Ascending aorta (tissue), 2 donors: ENCODE data around the gene TMEM121. TPM values are rescaled to one million over a fixed set of nuclear protein-coding genes. Genes with fewer than 3 reads are reported as not detected.
A peak's percentile ranks its signal among the peaks of the same experiment; 100 is the strongest.

ENCODE experiments used
- DNase-seq, 2 donors: peaks; one replicate each; pipeline ENCODE4 v3.0.0-alpha.2; 2019; ENCODE audit warnings: low spot score in 2 of 2
- H3K27ac ChIP-seq, 2 donors: fragments of 200-600 bp; sonication (generic); one replicate each; pipeline ENCODE4 v1.5.1; 2016 to 2017; ENCODE audit warnings: mild to moderate bottlenecking in 1 of 2
- H3K27me3 ChIP-seq: fragments of 200-600 bp; sonication (generic); one replicate; pipeline ENCODE4 v1.5.1; 2017
- H3K36me3 ChIP-seq, 2 donors: fragments of 200-600 bp; sonication (generic); one replicate each; pipeline ENCODE4 v1.5.1; 2016
- H3K4me1 ChIP-seq, 2 donors: fragments of 200-600 bp; sonication (generic); one replicate each; pipeline ENCODE4 v1.5.1; 2016 to 2017; ENCODE audit warnings: mild to moderate bottlenecking in 1 of 2
- H3K4me3 ChIP-seq, 2 donors: fragments of 200-600 bp; sonication (generic); one replicate each; pipeline ENCODE4 v1.5.1; 2016 to 2017; ENCODE audit warnings: mild to moderate bottlenecking in 1 of 2
- H3K9me3 ChIP-seq, 2 donors: fragments of 200-600 bp; sonication (generic); one replicate each; pipeline ENCODE4 v1.5.1; 2016
- intact Hi-C: fragments of 100-400 bp; cut with DNase I; formaldehyde crosslinking; loops from one replicate; pipeline ENCODE4 v1.15.1; 2023
- total RNA-seq: library from RNA; depleted of rRNA; stranded (reverse); fragments of >200 nt; gene quantifications from one replicate; pipeline ENCODE4 v1.1.0, GENCODE V29; 2016
- TF ChIP-seq, protein P1 (sequence below), 3 experiments: fragments of 200-600 bp in 2 of 3; fragments of 450-650 bp in 1 of 3; sonication (generic) in 2 of 3; IDR thresholded peaks; one replicate each; pipeline ENCODE4 v1.5.1; 2016 to 2019; ENCODE audit warnings: antibody characterized with exemption in 3 of 3, mild to moderate bottlenecking in 1 of 3, moderate library complexity in 1 of 3

Gene TMEM121
- total RNA-seq, 1 donor from 2014 or later, result 34.6 TPM

DNA sequence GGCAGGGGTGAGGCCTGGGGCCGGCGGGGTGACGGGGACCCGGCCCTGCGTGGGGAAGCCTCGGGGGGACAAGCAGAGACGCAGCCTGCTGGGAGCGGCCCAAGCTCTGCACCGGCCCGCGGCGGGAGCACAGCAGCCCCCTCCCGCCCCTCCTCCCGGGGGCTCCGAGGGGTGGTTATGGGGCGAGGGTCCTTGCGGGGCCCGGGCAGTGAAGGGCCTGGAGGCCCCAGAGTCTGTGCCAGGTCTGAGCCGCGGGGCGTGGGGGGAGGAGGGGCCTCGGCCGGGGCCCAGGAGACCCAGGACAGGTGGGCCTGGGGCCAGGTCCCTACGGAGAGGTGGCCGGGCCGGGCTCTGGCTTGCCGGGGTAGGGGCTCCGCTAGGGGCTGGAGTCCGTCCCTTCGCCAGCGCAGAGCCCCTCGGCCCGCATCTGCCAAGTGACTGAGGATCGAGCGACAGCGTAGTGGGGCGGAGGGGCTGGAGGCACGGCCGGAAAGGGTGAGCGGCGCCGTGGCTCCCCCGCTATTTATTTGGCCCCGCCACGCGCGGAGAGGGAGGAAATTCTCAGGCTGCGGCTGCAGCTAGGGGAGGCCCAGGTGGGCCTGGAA is 495 bp downstream of the TMEM121 start:
- H3K4me1 ChIP-seq, result peaks cover 12 to 21% of the 10 kb centered on the region in 2 donors
- H3K4me3 ChIP-seq, result peak overlapping the region; percentile 69 to 91
- TF ChIP-seq, protein P1, sequence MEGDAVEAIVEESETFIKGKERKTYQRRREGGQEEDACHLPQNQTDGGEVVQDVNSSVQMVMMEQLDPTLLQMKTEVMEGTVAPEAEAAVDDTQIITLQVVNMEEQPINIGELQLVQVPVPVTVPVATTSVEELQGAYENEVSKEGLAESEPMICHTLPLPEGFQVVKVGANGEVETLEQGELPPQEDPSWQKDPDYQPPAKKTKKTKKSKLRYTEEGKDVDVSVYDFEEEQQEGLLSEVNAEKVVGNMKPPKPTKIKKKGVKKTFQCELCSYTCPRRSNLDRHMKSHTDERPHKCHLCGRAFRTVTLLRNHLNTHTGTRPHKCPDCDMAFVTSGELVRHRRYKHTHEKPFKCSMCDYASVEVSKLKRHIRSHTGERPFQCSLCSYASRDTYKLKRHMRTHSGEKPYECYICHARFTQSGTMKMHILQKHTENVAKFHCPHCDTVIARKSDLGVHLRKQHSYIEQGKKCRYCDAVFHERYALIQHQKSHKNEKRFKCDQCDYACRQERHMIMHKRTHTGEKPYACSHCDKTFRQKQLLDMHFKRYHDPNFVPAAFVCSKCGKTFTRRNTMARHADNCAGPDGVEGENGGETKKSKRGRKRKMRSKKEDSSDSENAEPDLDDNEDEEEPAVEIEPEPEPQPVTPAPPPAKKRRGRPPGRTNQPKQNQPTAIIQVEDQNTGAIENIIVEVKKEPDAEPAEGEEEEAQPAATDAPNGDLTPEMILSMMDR (IDR thresholded peaks at IDR 0.05), result no peak
- H3K36me3 ChIP-seq, result no peaks in the 10 kb centered on the region
- no peak overlapping the region for H3K27ac ChIP-seq
- no peak for DNase-seq
- intact Hi-C loops, result loop anchor here (2.0 to 5.0 kb wide), 3 partner anchors 36 to 435 kb away; partner anchors contain the start of gene TEDC1
- no peaks in the 10 kb centered on the region for H3K27me3 ChIP-seq
- no peaks in the 10 kb centered on the region for H3K9me3 ChIP-seq

DNA sequence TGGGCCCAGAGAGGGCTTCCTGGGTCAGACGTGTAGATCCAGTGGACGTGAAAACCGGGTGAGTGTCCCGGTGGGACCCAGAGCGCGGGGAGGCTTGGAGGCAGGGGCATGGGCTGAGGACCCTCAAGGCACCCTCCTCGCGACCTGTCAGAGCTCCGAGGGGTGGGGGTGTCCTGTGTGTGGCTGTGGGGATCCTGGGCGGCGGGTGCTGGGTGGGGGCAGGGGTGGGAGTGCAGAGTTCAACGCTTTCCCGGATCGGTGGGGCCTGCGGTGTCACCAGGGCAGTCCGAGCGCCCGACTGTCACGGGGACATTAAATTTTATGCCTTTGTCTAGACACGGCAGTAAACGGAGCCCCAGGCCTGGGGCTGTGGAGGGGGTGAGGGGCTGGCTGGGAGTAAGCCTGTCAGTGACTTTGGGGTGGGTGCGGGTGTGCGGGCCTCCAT is 1.0 kb downstream of the TMEM121 start:
- peak overlapping the region; percentile 69 to 91 for H3K4me3 ChIP-seq
- no peak overlapping the region for H3K27ac ChIP-seq
- H3K4me1 ChIP-seq, result peaks cover 12 to 21% of the 10 kb centered on the region in 2 donors
- H3K9me3 ChIP-seq, result no peaks in the 10 kb centered on the region
- TF ChIP-seq, protein P1 (IDR thresholded peaks at IDR 0.05), result no peak
- H3K27me3 ChIP-seq, result no peaks in the 10 kb centered on the region
- intact Hi-C loops, result loop anchor here (2.0 to 5.0 kb wide), 3 partner anchors 37 to 435 kb away; partner anchors contain the start of gene TEDC1
- no peak for DNase-seq
- no peaks in the 10 kb centered on the region for H3K36me3 ChIP-seq

DNA sequence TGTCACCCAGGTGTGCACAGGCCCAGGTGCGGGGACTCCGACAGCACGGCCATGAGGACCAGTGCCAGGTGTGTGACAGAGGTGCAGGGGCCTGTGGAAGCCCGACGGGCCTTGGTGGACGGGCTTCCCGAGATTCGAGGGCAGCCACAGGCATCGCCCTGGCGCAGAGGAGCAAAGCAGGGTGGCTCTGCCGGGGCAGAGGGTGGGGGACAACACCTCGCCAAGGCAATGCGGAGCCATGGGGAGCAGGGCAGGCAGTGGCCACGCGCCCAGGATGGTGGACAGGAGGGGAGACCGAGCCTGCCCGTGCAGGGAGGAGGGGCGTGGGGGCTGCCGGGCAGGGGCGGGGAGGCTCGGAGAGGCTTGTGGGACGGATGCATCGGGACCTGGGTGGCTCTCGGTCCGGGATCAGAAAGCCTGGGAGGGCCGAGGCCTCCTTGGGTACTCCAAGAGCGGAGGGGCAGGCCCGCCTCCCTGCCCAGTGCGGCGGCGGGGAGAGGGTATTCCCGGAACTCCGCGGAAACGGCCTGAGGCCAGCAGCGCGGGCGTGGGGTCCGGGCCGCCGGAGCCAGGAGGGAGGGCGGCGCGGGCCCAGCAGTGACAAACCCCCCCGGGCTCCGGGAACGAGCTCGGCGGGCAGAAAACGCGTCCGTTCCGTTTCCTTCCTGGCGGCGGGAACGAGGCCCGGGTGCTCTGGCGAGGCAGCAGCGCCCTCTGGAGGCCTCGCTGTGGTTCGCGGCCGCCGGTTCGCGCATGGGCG is 1.6 kb downstream of the TMEM121 start:
- Histone ChIP-seq H3K9me3 (no peaks in the 10 kb centered on the region), H3K4me3 (peak overlapping the region; percentile 69 to 91), H3K27me3 (no peaks in the 10 kb centered on the region), H3K27ac (peak overlapping the region in 1 of 2 donors; percentile 53), H3K36me3 (no peaks in the 10 kb centered on the region), H3K4me1 (peaks cover 12 to 21% of the 10 kb centered on the region in 2 donors)
- intact Hi-C loops, result loop anchor here (1.0 to 5.0 kb wide), 5 partner anchors 37 to 436 kb away; partner anchors contain the start of gene TEDC1
- DNase-seq, result peak in 1 of 2 donors; percentile 87
- TF ChIP-seq, protein P1 (IDR thresholded peaks at IDR 0.05), result peak; percentile 83 to 90 (median 90)

DNA sequence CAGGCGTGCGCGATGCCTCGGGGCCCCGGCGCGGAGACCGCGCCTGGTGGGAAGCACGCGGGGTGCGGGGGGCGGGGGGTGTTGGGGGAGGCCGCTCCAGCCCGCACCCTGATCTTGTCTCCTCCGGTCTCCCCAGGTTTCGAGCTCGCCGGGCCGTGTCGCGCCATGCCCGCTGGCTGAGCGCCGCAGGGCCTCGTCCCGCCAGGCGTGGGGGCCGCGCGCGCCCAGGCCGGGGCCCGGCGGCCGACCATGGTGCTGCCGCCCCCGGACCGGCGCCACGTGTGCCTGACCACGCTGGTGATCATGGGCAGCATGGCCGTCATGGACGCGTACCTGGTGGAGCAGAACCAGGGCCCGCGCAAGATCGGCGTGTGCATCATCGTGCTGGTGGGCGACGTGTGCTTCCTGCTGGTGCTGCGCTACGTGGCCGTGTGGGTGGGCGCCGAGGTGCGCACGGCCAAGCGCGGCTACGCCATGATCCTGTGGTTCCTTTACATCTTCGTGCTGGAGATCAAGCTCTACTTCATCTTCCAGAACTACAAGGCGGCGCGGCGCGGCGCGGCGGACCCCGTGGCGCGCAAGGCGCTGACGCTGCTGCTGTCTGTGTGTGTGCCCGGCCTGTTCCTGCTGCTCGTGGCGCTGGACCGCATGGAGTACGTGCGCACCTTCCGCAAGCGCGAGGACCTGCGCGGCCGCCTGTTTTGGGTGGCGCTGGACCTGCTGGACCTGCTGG is 2.4 kb downstream of the TMEM121 start:
- Histone ChIP-seq H3K27ac (no peak overlapping the region), H3K4me1 (peaks cover 12 to 21% of the 10 kb centered on the region in 2 donors), H3K4me3 (peak overlapping the region; percentile 69 to 91), H3K36me3 (no peaks in the 10 kb centered on the region), H3K9me3 (no peaks in the 10 kb centered on the region), H3K27me3 (no peaks in the 10 kb centered on the region)
- TF ChIP-seq, protein P1 (IDR thresholded peaks at IDR 0.05), result no peak
- intact Hi-C loops, result loop anchor here (1.0 to 5.0 kb wide), 3 partner anchors 158 to 436 kb away; no protein-coding TSS in a partner anchor
- DNase-seq, result no peak

DNA sequence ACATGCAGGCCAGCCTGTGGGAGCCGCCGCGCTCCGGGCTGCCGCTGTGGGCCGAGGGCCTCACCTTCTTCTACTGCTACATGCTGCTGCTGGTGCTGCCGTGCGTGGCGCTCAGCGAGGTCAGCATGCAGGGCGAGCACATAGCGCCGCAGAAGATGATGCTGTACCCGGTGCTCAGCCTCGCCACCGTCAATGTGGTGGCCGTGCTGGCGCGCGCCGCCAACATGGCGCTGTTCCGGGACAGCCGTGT is 2.9 kb downstream of the TMEM121 start:
- intact Hi-C loops, result loop anchor here (2.0 to 5.0 kb wide), 2 partner anchors 326 to 437 kb away; no protein-coding TSS in a partner anchor
- no peak for DNase-seq
- TF ChIP-seq, protein P1 (IDR thresholded peaks at IDR 0.05), result no peak
- peak overlapping the region; percentile 69 to 91 for H3K4me3 ChIP-seq
- H3K27ac ChIP-seq, result no peak overlapping the region
- H3K27me3 ChIP-seq, result no peaks in the 10 kb centered on the region
- H3K36me3 ChIP-seq, result no peaks in the 10 kb centered on the region
- H3K9me3 ChIP-seq, result no peaks in the 10 kb centered on the region
- peaks cover 12 to 21% of the 10 kb centered on the region in 2 donors for H3K4me1 ChIP-seq
